ENCODE measurements around the gene ADIG. TPM values are rescaled to one million over a fixed set of nuclear protein-coding genes. Genes with fewer than 3 reads are reported as not detected.
"Not testable (repeated sequence)": the region's sequence is repeated elsewhere in the genome, so short reads cannot be mapped to it uniquely, and the experiment has no call there.

ADIG gene
- total RNA-seq, 1 experiment from 2014 or later: not detected

DNA sequence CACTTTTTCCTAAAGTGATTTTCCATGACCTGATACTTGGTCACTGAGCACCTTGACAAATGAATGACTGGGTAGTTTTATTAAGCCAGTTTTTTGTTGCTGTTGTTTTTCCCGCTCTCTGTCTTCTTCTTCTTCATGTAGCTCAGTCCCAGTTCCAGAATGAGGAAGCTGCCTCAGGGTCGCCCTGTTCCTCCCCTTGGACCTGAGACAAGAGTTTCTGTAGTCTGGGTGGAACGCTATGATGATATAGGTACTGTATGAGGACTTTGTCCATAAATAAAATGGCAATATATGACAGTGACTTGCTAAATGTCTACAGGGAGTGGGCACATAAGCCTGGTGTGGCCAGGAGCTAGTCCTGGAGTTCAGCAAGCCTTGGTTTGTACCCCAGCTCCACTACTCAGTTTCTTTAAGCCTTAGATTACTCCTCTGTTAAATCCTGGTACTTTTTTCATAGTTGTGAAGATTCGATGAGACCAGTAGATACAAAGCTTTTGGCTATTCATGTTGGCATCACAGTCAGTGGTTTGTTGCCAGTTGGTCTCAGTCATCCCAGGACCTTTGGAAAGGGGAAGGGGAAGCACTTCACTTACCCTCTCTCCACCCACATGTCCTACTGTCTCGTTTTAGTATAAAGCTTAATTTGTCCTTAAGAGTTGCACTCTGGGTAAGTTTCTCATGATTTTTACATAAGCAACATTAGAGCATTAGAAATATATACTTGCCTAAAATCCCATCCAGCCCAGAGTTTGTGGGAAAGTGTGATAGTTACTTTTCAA, 11.1 kb upstream of the ADIG start:
- no peak for DNase-seq (ENCODE audit: low read depth)

DNA sequence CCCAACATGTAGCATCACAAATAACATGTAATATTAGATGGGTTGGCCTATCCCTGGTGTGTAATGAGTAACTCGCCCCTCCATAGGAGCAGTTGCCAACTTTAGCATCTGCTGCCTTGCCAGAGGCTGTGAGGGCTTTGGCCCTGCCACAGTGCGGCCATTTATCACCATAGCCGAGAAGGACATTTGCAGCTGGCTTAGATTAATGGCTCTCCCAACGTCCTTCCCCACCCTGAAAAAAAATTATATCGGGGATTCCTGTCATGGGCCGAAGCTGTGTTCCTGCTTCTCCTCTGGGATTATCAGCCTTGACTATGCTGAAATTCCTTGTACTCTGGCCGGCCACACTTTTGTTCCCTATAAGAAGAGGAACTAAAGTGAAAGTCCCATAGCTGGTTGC, 7.6 kb upstream of the ADIG start:
- no peak for DNase-seq (ENCODE audit: low read depth)

- DNase-seq (ENCODE audit: low read depth): no peak
Measured at GRCh38 chr20:38579219-38579910, 1.6 kb upstream of the ADIG start.

GRCh38 chr20:38579921-38580320, 1.1 kb upstream of the ADIG start:
- no peak for DNase-seq (ENCODE audit: low read depth)

- no peak for DNase-seq (ENCODE audit: low read depth)
Measured at GRCh38 chr20:38581830-38582358, 897 bp downstream of the ADIG start.

GRCh38 chr20:38583306-38583705, 2.3 kb downstream of the ADIG start:
- no peak for DNase-seq (ENCODE audit: low read depth)

- no peak for DNase-seq (ENCODE audit: low read depth)
Measured at GRCh38 chr20:38584099-38584763, 3.2 kb downstream of the ADIG start.

- DNase-seq (ENCODE audit: low read depth): no peak
Measured at GRCh38 chr20:38585404-38586180, 4.6 kb downstream of the ADIG start.

GRCh38 chr20:38586181-38586525, 5.2 kb downstream of the ADIG start:
- no peak for DNase-seq (ENCODE audit: low read depth)

GRCh38 chr20:38588303-38588702, 7.3 kb downstream of the ADIG start:
- no peak for DNase-seq (ENCODE audit: low read depth)

DNA sequence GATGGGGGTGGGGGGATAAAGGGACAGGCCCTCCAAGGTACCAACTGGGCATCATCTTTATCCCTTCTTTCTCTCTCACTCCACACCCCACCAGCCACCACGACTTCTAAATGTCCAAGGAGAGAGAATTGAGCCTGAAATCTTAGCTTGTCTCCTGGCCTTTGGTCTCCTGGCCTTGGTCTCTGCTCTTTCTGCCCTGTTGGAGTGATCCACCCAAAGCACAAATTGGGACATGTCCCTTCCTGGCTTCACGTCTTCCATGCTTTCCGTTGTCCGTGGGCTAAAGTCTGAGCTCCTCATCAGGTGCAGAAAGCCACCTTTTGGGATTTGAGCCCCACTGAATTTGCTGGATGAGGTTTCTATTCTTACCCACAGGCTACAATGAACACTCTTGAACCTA, 8.4 kb downstream of the ADIG start:
- DNase-seq (ENCODE audit: low read depth): no peak

DNA sequence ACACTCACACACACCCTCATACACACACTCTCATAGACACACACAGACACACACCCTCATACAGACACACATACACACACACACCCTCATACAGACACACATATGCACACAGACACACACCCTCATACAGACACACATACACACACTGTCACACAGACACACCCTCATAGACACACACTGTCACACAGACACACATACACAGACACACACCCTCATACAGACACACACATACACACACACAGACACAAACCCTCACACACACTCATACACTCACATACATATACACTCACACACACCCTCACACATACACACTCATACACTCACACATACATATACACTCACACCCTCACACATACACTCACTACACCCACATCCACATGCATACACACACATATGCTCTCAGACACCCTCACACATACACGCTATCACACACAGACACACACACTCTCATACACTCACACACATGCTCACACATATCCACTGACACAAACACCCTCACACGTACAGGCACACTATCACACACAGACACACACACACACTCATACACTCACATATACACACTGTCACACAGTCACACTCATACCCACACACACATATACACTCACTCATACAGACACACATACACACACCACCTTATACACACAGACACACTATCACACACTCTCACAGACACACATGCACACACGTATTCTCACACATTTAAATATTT, 9.1 kb downstream of the ADIG start:
- DNase-seq (ENCODE audit: low read depth): no peak

DNA sequence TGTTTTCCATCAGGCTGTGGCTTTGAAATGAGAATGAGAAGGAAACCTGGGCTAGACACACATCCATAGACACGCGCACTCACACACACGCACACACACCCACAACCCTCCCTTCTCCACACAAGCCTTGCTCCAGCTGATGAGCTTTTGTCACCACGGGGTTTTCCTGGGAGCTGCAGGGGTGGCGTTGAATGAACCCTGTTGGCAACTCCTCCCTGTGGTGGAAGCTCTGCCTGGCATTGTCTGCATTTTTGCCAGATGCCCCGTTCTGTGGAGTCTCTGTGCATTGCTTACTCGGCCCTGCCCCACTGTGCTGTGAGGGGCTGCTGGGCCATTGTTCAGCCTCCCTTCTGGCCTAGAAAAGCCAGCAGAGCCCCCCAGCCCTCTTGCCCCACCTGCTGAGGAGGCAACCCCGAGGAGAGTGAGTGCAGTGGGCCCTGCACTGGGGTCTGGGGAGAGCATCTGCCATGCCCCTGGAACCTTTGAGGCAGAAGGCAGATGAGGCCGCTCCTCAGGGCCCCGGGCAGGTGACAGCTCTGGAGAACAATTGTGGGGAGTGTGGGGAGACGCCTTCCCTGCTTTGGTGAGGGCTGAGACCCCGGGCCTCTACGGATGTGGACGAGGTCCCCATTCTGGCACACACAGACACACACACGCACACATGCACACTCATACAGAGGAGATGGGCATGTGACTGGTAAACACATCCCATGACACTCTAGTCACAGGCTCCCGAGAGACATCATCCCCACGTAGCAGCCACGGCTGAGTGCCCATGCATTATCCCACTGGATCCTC, 9.9 kb downstream of the ADIG start:
- peak; percentile 45 for DNase-seq (ENCODE audit: low read depth)

GRCh38 chr20:38591474-38592410, 10.7 kb downstream of the ADIG start:
- DNase-seq (ENCODE audit: low read depth): no peak

DNA sequence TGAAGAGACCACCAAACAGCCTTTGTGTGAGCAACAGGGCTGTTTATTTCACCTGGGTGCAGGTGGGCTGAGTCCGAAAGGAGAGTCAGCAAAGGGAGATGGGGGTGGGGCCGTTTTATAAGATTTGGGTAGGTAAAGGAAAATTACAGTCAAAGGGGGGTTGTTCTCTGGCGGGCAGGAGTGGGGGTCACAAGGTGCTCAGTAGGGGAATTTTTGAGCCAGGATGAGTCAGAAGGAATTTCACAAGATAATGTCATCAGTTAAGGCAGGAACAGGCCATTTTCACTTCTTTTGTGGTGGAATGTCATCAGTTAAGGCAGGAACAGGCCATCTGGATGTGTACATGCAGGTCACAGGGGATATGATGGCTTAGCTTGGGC, 11.4 kb downstream of the ADIG start:
- DNase-seq (ENCODE audit: low read depth): peak; percentile 68

- not testable (repeated sequence) for DNase-seq (ENCODE audit: low read depth)
Measured at GRCh38 chr20:38594281-38594680, 13.3 kb downstream of the ADIG start.

DNA sequence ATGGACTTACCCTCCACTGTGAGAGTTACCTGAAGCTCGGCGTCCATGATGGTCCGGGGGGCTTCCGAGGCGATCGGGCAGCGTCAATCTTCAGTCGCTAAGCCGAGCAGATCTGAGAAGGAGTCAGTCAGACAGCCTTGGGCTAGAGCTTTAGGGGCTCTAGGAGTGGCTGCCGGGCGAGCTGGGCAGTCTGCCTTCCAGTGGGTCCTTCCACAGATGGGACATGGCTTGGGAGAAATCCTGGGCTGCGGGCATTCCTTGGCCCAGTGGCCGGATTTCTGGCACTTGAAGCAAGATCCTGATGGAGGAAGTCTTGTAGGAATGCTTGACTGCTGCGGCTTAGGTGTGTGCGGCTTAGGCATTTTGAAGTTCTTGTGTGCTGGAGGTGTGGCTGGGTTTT, 14.9 kb downstream of the ADIG start:
- not testable (repeated sequence) for DNase-seq (ENCODE audit: low read depth)

DNA sequence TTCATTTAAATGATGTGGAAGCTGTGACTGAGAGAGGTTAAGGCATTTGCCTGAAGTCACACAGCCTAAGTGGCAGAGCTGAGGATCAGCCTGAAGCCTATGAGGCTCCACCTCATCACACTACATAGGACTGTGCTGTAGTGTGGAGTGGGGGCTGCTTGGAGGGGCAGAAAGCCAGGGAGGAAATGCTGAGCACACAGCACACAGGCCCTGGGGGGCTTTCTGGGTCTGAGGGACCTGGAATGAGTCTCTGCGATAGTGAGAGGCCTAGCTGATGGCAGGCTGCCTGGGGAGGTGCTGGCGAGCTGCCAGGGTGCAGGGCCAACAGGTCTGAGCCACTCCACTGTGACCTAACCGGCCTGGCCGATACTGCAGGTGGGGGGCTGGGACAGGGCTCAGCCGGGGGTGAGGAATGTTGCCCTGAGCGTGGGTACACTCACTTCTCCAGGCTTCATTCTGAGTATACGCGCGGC, 18.4 kb downstream of the ADIG start:
- DNase-seq (ENCODE audit: low read depth): peak; percentile 94

DNA sequence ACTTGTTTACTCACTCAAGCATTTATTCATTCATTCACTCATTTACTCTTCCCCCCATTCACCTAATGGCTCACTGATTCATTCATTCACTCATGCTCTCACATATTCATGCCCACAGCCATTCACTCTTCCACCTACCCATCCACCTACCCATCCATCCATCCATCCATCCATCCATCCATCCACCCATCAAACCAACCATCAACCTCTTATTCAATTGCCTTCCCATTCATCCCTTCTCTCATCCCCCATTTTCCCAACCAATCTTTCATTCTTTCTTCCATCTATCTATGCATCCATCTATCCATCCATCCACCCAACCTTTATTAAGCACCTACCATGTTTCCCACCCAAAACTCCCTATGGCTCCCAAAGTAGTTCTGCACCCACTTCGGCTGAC, 19.1 kb downstream of the ADIG start:
- DNase-seq (ENCODE audit: low read depth): no peak

Measured in M059J (cell line).